Endothelial cell of umbilical vein (primary cell): ENCODE data around the gene KDM5C.

Experiments used
- CTCF ChIP-seq, 2 donors: IDR thresholded peaks; 1 replicate in 1 of 2; 2 replicates in 1 of 2; pipeline ENCODE4 v1.5.1; 2011; ENCODE audit warnings: low read length in 2 of 2, mild to moderate bottlenecking in 2 of 2, moderate library complexity in 2 of 2, control low read depth in 1 of 2, inconsistent platforms in 1 of 2, low read depth in 1 of 2; ENCODE audit not compliant: insufficient read depth in 1 of 2; ENCODE audit errors: extremely low read depth in 1 of 2
- EZH2 ChIP-seq: IDR thresholded peaks from 2 replicates; pipeline ENCODE4 v1.6.1; 2012; ENCODE audit warnings: borderline replicate concordance, low read depth, mild to moderate bottlenecking, moderate library complexity, low read length, inconsistent platforms; ENCODE audit not compliant: severe bottlenecking
- FOS ChIP-seq: IDR thresholded peaks from 2 replicates; pipeline ENCODE4 v1.6.1; 2011; ENCODE audit warnings: mild to moderate bottlenecking, low read length, moderate library complexity, borderline replicate concordance; ENCODE audit not compliant: insufficient read depth
- JUN ChIP-seq: IDR thresholded peaks from 2 replicates; pipeline ENCODE4 v1.6.1; 2011; ENCODE audit warnings: borderline replicate concordance, low read depth; ENCODE audit not compliant: insufficient read length, insufficient read depth
- MAX ChIP-seq: IDR thresholded peaks from 2 replicates; pipeline ENCODE4 v1.6.1; 2011; ENCODE audit not compliant: insufficient read depth, insufficient read length
- MYC ChIP-seq: IDR thresholded peaks from one replicate; pipeline ENCODE4 v1.6.1; 2011; ENCODE audit warnings: mild to moderate bottlenecking, low read depth, low read length
- POLR2A ChIP-seq: IDR thresholded peaks from 2 replicates; pipeline ENCODE4 v1.6.1; 2012; ENCODE audit warnings: low read depth, mild to moderate bottlenecking, control low read depth, low read length
- POLR2AphosphoS5 ChIP-seq: IDR thresholded peaks from 2 replicates; pipeline ENCODE4 v1.6.1; 2012; ENCODE audit warnings: low read depth, mild to moderate bottlenecking, control low read depth, low read length, moderate library complexity; ENCODE audit not compliant: insufficient read depth

- no peak for TF ChIP-seq CTCF (IDR thresholded peaks at IDR 0.05; ENCODE audit: extremely low read depth in 1 of 2, insufficient read depth in 1 of 2, low read depth in 1 of 2, low read length in 2 of 2)
- TF ChIP-seq POLR2A, result no peak
- no peak for TF ChIP-seq EZH2
- no peak for TF ChIP-seq POLR2AphosphoS5
- no peak for TF ChIP-seq JUN
- no peak for TF ChIP-seq MAX
- TF ChIP-seq MYC, result no peak
- no peak for TF ChIP-seq FOS
These were observed 30.8 kb upstream of the KDM5C start for GRCh38 chrX:53255738-53256191.
